ENCODE data around the gene ACOX3. TPM values are rescaled to one million over a fixed set of nuclear protein-coding genes. Genes with fewer than 3 reads are reported as not detected.

Gene ACOX3
- total and polyA plus RNA-seq, 2 of the 8 experiments (the other 6 are each of a cell fraction or from before 2014, with no cell fraction given) = 2.5 to 9.9 TPM

- TF ChIP-seq RAD21 (IDR thresholded peaks at IDR 0.05 in 1 of 2, conservative IDR thresholded peaks at IDR 0.05 in 1 of 2; ENCODE audit: low read depth in 2 of 2, low read length in 2 of 2) (no peak), SAP30 (IDR thresholded peaks at IDR 0.05; ENCODE audit: insufficient read depth, insufficient replicate concordance, low read length) (no peak), MAX (IDR thresholded peaks at IDR 0.05) (no peak), NRF1 (IDR thresholded peaks at IDR 0.05; ENCODE audit: low read depth, low read length) (no peak), BRCA1 (IDR thresholded peaks at IDR 0.05; ENCODE audit: low read depth, low read length) (no peak), JUND (IDR thresholded peaks at IDR 0.05; ENCODE audit: low read length) (no peak)
These were observed 57.5 kb downstream of the ACOX3 start (continued) for GRCh38 chr4:8383016-8383415.
